ENCODE data around the gene PHF21A. TPM values are rescaled to one million over a fixed set of nuclear protein-coding genes. Genes with fewer than 3 reads are reported as not detected.

The PHF21A gene
- total RNA-seq, 4 donors from 2014 or later, result 8.9 to 118 (median 34.4) TPM

GRCh38 chr11:45936511-45937054 is 184.7 kb downstream of the PHF21A start:
- no peak for TF ChIP-seq POLR2A (IDR thresholded peaks at IDR 0.05)
- TF ChIP-seq, protein P1, sequence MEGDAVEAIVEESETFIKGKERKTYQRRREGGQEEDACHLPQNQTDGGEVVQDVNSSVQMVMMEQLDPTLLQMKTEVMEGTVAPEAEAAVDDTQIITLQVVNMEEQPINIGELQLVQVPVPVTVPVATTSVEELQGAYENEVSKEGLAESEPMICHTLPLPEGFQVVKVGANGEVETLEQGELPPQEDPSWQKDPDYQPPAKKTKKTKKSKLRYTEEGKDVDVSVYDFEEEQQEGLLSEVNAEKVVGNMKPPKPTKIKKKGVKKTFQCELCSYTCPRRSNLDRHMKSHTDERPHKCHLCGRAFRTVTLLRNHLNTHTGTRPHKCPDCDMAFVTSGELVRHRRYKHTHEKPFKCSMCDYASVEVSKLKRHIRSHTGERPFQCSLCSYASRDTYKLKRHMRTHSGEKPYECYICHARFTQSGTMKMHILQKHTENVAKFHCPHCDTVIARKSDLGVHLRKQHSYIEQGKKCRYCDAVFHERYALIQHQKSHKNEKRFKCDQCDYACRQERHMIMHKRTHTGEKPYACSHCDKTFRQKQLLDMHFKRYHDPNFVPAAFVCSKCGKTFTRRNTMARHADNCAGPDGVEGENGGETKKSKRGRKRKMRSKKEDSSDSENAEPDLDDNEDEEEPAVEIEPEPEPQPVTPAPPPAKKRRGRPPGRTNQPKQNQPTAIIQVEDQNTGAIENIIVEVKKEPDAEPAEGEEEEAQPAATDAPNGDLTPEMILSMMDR (IDR thresholded peaks at IDR 0.05), result no peak
- Histone ChIP-seq H3K27ac (no peak overlapping the region), H3K27me3 (no peaks in the 10 kb centered on the region), H3K4me1 (peaks cover 0 to 10% (median 2%) of the 10 kb centered on the region in 4 donors), H3K36me3 (peaks cover 0 to 53% (median 0%) of the 10 kb centered on the region in 3 donors), H3K9me3 (no peaks in the 10 kb centered on the region), H3K4me3 (no peak overlapping the region)
- DNase-seq, result no peak

DNA sequence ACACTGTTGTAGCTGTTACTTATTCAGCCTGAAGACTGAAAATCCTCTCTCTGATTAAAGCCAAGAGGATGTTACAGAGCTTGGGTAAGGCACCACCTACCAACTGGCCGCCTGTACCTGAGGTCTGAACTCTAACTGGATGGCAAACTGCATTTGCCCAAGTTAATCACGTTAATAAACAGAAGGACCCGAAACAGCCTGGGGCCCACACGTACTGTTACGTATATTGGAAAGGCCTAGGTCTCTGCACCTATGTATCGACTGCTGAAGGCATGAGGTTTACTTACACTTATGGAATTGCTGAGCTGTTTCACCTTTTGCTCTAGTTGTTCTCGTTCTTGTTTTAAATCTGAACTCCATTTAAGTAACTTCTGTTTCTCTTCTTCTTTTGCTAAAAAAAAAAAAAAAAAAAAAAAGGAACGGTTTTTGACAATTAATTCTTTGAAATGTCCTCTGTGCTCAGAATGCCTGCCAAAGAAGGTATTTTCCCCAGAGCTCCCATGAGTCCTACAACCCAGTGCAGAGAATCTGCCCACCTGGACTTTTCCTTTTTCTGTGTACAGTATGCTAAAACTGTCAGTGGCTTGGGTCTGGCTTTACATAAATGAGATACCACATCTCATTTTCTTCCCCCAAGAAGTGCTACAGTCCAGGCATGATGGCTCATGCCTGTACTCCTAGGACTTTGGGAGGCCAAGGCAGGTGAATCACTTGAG is 185.7 kb downstream of the PHF21A start:
- H3K9me3 ChIP-seq, result no peaks in the 10 kb centered on the region
- TF ChIP-seq, protein P1 (IDR thresholded peaks at IDR 0.05), result no peak
- TF ChIP-seq POLR2A (IDR thresholded peaks at IDR 0.05), result no peak
- no peaks in the 10 kb centered on the region for H3K27me3 ChIP-seq
- H3K27ac ChIP-seq, result peak overlapping the region in 1 of 4 donors; percentile 57
- peaks cover 0 to 18% (median 8%) of the 10 kb centered on the region in 4 donors for H3K4me1 ChIP-seq
- no peak overlapping the region for H3K4me3 ChIP-seq
- DNase-seq, result no peak
- H3K36me3 ChIP-seq, result peaks cover 0 to 53% (median 0%) of the 10 kb centered on the region in 3 donors

- peaks cover 0 to 53% (median 0%) of the 10 kb centered on the region in 3 donors for H3K36me3 ChIP-seq
- no peaks in the 10 kb centered on the region for H3K27me3 ChIP-seq
- peak overlapping the region in 1 of 4 donors; percentile 57 for H3K27ac ChIP-seq
- H3K4me1 ChIP-seq, result peaks cover 0 to 22% (median 13%) of the 10 kb centered on the region in 4 donors
- DNase-seq, result no peak
- no peak for TF ChIP-seq POLR2A (IDR thresholded peaks at IDR 0.05)
- TF ChIP-seq, protein P1 (IDR thresholded peaks at IDR 0.05), result no peak
- no peak overlapping the region for H3K4me3 ChIP-seq
- no peaks in the 10 kb centered on the region for H3K9me3 ChIP-seq
Observed at GRCh38 chr11:45934580-45935318, 186.5 kb downstream of the PHF21A start.

DNA sequence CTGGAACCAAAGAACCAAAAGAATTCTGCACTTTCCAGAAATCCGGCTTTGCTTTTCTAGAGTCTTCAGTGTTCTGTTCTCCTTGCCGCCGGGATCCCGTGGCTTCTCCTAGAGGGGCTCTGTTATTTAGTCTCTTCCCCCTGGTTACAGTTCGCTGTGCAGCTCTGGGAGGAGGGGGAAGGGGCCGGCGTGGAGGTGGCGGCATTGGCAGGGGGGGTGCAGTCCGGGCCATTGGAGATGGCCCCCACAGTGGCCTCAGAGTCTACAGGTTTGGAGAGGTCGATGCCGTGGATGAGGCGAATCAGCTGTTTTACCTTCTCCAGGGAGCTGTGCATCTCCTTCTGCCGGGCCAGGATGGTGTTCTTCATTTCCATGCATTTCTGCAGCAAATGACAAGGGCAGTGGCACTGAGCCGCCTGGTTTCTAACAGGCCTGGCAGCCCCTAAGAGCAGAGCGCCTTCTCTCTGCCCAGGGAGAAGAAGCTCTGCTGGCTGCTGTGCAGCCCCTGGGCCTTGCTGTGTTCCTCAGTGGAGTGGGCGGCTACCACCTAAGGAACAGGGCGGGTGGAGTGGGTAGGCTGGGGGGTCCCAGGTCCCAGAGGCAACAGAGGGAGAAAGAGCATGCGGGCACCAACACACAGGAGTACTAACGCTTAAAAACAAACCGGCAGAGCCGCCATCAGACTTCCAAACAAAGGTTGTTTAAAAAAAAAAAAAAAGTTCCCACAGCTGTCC is 187.2 kb downstream of the PHF21A start:
- H3K4me3 ChIP-seq, result no peak overlapping the region
- peaks cover 0 to 27% (median 16%) of the 10 kb centered on the region in 4 donors for H3K4me1 ChIP-seq
- H3K27me3 ChIP-seq, result no peaks in the 10 kb centered on the region
- H3K27ac ChIP-seq, result peak overlapping the region in 1 of 4 donors; percentile 57
- DNase-seq, result no peak
- H3K9me3 ChIP-seq, result no peaks in the 10 kb centered on the region
- no peak for TF ChIP-seq POLR2A (IDR thresholded peaks at IDR 0.05)
- TF ChIP-seq, protein P1 (IDR thresholded peaks at IDR 0.05), result no peak
- H3K36me3 ChIP-seq, result peaks cover 0 to 53% (median 0%) of the 10 kb centered on the region in 3 donors
